HG03432 (cell line): ENCODE measurements around the gene ABCD3.
"Not testable (repeated sequence)": the region's sequence is repeated elsewhere in the genome, so short reads cannot be mapped to it uniquely, and the experiment has no call there.

Experiments used
- ATAC-seq: cut with Tn5 transposase; IDR thresholded peaks from one replicate; pipeline ENCODE4 v1.9.1; 2021; ENCODE audit warnings: mild to moderate bottlenecking, moderate library complexity; ENCODE audit not compliant: unreplicated experiment

The ABCD3 gene

DNA sequence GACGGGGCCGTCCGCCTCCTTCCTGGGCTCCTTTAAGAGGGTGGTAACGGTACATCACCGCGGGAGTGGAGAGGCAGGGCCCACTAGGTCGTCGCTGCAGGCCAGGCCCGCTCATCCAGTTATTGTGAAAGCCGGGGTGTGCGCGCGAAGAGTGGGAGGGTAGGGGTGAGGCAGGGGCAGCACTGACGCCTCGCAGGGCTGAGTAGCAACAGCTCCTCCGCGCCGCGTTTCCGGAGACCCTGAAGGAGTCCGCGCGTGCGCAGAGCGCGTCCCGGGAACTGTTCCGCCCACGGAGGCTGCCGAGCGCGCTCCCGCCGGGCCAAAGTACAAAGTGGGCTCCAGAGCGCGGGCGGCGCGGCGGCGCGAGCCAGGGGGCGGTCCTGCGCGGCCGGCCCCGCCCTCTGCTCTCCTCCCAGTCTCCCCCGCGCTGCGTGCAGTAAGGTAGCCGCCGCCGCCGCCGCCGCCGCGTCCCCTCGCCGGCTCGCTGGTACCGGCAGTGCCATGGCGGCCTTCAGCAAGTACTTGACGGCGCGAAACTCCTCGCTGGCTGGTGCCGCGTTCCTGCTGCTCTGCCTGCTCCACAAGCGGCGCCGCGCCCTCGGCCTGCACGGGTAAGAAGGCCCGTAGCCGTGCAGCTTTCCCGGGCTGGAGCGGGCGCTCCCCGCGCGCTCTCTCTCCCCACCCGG, at the start of gene ABCD3:
Gene ABCD3, plus strand, starts transcription at position 412 of the 686 bp plus-strand sequence. Its CDS starts 90 bp downstream, at position 502.
- peak; percentile 98 for ATAC-seq

DNA sequence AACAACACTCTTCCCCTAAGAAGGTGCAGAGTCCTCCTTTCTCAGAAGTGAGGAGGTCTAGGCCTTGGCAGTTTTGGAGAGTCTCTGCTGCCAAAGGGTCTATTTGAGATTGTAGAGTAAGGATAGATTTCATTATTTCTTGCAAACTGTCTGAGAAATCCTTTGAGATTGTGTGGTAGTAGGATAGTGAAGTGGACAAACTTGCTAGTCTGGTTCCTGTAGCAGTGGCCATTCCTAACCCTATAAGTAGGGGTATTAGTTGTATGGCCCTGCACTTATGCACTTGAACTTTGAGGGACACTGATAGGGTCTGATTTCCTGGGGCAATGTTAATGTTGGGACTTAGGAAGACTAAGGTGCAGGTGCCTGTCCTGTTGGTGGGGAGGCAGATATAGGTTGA, 45.4 kb upstream of the ABCD3 start:
- ATAC-seq, result not testable (repeated sequence)

DNA sequence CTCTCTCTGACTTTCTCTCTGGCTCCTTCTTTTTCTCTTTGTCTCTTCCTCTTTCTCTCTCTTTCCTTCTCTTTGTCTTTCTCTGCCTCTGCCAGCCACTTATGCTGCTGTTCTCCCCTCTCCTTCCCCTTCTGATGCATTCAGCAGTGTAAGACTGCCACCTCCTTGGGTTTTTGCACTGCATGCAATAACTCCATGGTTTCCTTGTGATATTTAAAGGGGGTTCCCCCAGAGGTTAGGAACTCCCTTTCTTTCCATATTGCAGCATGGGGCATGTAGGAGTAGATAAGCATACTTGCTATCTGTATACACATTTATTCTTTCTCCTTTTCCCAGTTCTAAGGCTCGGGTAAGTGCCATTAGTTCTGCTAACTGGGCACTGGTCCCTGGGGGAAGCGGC, 44.9 kb upstream of the ABCD3 start:
- ATAC-seq, result not testable (repeated sequence)

DNA sequence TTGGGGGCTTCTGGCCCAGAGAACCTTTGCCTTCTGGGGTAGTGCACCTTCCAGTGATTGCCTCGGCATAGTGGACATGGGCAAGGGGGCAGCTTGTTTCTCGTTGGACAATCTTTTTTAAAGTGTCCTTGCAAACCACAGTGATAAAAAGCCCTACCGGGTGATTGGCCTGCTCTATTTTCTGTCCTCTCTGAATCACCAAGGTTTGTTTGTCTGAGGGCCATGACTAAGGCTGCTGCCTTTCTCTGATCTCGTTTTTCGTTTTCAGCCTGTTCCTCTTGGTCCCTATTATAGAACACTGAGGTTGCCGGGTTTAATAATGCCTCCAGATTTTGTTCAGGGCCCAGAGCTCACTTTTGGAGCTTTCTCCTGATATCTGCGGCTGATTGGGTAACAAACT, 42.5 kb upstream of the ABCD3 start:
- not testable (repeated sequence) for ATAC-seq

DNA sequence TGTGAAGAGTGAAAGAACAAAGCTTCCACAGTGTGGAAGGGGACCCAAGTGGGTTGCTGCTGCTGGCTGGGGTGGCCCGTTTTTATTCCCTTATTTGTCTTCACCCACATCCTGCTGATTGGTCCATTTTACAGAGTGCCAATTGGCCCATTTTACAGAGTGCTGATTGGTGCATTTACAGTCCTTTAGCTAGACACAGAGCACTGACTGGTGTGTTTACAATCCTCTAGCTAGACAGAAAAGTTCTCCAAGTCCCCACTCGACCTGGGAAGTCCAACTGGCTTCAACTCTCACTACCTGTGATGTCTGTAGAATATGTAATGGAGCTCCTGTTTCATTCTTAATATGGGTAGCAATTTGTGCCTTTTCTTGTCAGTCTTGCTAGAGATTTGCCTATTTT, 39.7 kb upstream of the ABCD3 start:
- ATAC-seq, result not testable (repeated sequence)

DNA sequence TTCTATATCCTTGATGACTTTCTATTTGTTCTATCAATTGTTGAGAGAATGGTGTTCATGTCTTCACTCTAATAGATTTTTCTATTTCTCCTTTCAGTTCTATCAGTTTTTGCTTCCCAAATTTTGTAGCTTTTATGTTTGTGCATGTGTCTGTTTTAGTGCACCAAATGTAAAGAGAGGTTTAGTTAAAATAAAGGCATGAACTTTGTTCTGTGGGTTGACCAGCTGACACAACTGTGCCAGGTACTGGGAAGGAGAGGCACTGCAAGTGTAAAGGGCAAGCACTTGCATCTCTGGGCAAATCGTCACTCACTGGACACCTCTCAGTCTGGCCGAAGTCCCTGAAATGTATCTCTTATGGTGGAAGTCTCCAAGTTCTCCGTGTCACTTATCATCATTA, 38.6 kb upstream of the ABCD3 start:
- no peak for ATAC-seq

DNA sequence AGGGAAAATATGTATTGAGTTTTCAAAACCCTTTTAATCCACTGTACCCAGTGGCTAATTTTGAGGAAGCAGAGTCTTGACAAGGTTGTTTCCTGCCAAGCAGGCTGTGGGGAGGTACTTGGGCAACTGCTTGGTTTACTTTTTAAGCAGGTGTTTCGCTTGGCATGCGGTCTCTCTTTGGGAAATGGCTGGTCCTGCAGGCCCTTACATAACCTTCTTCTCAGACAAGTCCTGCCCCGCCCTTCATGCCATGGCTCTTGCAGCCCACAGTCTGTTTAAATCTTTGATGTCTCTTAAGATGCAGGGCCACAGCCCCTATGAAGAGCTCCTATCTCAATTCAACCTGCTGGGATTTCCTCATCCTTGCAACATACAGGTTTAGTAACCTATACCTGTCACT, 36.0 kb upstream of the ABCD3 start:
- ATAC-seq, result no peak

DNA sequence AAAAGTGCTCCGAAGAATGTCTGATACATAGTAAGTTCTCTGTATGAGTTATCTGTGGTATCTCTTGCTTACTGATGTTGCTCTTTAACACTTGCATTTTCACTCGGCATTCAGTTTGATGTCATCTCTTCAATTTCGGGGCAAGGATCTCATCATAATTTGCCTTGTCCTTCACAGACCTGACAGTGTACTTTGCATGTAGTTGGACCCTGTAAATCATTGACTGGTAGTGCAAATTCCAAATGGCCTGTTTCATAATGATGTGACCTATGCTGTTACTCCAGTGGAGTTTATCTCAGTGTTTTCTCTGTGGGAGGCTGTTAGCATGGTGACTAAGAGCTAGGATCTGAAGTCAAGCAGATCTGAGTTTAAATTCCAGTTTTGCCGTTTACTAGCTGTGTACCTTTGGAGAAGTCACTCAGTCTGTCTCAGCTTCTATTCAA, 34.2 kb upstream of the ABCD3 start:
- peak; percentile 61 for ATAC-seq

DNA sequence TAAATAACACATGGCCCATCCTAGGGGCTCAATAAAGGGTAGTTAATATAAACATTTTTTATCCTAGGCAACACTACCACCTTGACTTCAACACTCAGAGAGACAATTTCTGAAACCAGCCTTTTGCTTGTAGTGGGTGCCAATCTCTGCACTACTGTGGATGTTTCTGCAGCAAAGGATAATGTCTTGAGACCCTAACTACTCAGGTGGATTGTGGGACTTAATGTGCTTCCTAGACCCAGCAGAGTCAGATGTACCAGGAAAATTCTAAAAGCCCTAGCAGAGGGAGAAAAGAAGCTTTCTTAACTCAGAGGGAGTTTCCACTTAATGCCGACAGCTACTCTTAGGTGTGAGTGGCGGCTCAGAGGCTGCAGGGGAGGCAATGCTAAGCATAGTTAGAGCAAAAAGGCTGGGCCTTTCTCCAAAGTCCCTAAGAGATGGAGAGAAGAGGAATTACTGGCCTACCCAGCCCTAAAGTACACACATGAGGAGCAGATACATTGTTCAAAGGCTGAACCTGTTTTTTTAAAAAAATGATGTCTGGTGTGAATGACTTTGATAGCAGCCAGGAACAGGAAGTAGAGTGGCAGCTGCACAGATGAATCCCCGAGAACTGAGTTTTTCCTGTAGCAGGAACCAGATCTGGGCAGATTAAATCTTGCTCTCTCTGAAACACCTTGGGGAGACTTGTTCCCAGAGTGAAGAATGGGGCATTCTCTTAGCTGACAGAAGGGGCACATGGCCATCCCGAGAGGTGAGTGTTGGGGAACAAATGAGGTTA, 33.5 kb upstream of the ABCD3 start:
- no peak for ATAC-seq

DNA sequence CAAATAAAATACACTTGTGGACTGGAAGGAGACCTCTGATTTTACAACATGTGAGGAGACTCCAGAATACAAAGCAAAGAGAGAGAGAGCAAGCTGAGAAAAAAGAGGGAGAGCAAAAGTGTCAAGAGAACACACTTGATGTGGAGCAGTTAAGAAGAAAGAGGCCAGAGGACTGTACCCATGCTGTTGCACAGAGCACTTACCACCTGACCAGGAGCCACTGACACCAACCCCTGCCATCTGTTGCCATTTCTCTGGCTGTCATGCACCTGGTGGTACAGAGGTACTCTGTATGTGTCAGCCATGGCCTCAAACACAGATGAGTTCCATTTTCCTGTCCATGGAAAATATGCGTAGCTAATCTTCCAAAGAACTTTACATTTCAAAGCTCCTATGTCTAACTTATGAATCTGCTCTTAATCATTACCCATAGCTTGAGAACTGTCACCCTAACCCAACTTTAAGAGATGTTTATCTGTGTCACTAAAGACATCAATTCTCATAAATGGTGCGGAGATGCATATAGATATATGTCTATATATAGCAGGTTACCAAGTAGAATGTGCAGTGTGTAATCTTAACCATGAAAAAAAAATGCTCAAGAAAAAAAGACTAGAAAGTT, 32.8 kb upstream of the ABCD3 start:
- ATAC-seq, result no peak

DNA sequence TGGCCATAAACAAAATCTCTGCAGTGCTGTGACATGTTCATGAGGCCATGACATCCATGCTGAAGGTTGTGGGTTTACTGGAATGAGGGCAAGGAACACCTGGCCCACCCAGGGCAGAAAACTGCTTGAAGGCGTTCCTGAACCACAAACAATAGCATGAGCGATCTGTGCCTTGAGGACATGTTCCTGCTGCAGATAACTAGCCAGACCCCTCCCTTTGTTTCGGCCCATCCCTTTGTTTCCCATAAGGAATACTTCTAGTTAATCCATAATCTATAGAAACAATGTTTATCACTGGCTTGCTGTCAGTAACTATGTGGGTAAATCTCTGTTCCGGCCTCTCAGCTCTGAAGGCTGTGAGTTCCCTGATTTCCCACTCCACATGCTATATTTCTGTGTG, 28.9 kb upstream of the ABCD3 start:
- ATAC-seq, result no peak

DNA sequence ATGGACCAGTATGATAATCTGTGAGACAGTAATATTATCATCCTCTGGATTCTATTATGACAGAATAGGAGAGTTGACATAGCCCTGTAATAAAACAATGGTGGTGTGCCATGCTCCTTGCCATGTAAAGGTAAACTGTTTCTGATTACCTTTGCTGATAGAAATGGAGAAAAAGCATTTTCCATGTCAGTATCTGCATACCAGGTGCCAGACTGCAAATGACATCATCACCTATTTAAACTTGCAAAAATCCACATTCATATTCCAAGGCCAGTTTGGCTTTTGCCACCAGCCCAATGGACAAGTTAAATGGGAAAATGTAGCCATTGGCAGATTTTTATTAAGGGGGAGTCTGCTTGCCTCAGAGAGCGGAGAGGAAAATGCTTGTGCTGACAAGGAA, 23.9 kb upstream of the ABCD3 start:
- ATAC-seq, result no peak

DNA sequence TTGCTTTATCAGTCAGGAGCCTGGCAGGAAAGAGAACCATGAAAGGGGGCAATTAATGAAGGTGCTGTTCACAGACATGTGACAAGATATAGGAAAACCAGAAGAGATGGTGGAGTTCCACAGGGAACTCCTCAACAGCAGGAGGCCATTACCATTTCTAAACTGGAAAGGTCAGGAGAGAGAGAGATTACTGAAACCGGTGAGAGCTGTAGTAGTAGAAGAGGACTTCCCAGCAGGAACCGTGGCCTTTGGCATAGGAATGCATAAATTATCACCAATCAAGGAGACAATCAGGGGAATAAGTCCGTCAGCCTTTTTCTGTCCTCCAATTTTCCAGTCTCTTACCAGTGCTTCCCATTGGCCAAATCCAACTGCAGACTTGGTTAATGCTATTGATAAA, 23.0 kb upstream of the ABCD3 start:
- ATAC-seq, result no peak

DNA sequence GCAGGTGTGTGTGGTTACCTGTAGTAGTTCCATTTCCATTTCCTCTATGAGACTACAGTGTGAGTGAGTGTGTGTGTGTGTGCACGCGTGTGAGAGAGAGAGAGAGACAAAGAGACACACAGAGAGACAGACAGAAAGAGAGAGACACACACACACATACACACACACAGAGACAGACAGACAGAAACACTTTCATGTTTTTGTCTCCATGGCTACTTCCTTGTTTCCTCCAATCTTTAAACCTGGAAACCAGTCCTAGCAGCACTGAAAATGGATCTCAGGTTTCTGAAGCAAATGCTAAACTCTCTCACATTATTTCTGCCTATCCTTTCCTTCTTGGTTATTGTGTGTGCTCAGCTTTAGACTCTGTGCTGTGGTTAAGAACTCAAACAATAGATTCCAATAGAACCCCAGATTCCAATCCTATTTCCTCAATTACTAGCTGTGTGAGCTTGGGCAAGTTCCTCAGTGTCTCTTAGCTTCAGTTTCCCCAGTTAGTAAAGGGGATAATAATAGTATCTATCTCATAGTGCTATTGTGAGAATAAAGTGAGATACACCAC, 22.4 kb upstream of the ABCD3 start:
- ATAC-seq, result no peak

DNA sequence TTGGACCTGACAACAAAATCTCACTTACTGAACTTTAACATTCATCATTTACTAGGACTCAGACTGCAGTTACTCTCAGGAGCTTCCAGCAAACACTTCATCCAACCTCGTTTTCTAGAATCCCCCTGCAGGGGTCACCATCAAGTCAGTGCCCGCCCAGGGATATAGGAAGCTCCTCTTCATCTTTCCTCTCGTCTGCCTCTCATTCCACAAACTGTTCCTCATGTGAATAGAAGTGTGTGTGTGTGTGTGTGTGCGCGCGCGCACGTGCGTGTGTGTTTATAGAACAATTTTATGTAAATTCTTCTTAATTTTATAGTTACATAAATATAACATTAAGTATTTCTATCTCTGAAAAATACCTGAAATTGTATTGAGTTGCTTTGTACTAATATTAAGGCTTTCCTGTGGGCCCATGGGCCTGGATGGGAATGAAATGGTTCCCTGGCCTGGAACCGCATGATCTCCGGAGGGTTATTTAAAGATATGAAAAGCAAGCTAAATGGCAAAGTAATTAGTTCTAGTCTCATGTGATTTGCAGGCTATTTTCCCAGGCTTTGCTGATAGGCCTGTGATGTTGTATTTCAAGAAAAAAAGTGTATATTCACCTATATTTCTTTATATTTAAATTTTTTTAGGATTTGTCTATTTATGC, 21.7 kb upstream of the ABCD3 start:
- ATAC-seq, result no peak

DNA sequence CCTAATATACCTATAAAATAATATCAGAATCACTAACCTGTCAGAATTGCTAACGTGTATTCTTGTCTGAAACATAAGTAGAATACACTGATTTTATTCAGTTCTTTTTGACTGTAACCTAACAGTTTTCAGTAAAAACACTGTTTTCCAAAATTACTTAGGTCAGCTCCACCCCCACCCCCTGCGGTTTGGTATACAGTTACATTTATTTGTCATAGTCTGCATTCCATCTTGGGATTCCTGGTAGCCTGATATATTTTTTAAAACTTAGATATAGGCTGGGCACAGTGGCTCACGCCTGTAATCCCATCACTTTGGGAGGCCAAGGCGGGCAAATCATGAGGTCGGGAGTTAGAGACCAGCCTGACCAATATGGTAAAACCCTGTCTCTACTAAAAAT, 19.8 kb upstream of the ABCD3 start:
- ATAC-seq, result no peak

DNA sequence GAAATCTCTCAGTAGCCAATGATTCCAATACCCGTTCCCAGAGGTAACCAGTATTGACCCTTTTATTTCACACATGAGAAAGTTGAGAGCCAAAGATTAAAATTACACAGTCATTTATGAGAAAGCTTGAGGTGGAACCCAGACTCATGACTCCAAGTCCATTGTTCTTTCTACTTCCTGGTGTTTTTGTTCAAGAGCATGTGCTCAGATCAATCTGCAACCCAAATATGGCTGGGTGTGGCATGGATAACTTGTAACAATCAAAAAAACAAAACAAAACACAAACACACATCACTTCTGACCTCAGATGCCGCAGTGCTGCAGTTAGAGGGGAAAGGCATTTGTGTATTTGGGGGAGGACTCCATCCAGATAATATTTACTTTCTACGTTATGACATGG, 18.7 kb upstream of the ABCD3 start:
- no peak for ATAC-seq

DNA sequence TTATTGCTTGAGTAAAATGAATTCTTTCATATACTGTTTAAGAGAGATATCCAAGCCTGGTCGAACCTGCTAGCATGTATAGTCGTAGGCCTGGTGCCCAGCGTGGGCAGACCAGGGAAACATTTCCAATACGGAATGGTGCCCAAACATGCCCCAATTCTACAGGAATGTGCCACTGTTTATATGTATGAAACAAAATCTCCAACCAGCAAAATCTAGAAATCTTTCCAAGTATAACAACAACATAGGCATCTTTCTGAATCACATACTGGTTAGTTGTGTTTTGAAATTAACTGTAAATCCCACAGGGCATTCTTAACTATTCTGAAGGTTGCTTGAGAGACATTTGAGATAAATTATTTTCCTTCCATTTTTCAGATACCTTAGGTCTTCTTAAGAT, 17.0 kb upstream of the ABCD3 start:
- ATAC-seq, result no peak

DNA sequence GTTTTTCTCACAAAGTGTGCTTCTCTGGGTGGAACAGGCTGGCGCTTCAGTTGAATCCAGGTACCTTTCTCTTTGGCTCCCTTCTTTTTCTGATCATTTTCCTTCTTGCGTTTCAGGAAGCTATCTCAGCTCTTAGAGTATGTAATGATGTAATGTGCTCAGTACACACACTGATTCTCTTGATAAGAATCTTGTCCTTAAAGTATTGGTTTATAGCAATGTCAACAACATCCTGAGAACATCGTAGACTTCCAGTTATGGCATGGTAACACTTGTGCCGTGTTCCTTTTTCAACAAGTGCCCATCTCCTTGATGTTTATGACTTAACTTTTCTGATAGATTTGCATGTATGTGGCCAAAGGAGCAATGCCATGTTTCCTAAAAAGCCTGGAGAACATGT, 11.7 kb upstream of the ABCD3 start:
- ATAC-seq, result no peak

DNA sequence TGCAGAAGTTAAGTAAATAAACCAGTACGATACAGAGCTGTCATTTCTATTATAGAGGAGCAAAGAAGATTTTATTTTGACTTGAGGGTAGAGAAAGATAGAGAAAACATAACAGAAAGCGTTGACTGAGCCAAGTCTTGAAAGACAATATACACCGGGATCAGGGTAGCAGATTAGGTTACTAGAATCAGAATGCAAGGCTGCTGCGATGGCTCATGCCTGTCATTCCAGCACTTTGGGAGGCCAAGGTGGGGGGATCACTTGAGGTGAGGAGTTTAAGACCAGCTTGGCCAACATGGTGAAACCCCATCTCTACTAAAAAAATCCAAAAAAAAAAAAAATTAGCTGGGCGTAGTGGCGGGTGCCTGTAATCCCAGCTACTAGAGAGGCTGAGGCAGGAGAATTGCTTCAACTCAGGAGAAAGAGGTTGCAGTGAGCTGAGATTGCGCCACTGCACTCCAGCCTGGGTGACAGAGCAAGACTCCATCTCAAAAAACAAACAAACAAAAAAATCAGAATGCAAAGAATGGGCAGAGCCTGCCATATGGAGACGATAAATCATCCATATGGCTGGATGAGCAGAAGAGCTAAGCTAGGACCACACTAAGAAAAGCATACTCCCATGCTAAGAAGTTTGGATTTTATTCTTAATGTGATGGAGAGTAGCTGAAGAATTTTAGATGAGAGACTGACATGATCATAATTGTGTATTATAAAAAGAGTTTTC, 9.9 kb upstream of the ABCD3 start:
- ATAC-seq, result no peak

DNA sequence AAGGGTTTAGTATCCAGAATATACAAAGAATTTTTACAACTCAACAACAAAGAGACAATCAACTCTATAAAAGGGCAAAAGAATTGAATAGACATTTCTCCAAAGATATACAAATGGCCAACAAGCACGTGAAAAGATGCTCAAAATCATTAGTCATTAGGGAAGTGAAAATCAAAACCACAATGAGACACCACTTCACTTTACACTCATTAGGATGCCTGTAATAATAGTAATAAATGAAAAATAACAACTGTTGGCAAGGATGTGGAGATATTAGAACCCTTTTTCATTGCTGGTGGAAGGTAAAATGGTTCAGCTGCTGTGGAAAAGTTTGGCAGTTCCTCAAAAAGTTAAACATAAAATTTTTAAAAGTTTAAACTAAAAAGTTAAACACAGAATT, 7.0 kb upstream of the ABCD3 start:
- ATAC-seq, result peak; percentile 84
